Measurements from ENCODE around the gene AGBL4. TPM values are rescaled to one million over a fixed set of nuclear protein-coding genes. Genes with fewer than 3 reads are reported as not detected.
"Not testable (repeated sequence)": the region's sequence is repeated elsewhere in the genome, so short reads cannot be mapped to it uniquely, and the experiment has no call there.

The AGBL4 gene
- total and polyA plus RNA-seq, 9 of the 15 experiments (the other 6 are each of a cell fraction or from before 2014, with no cell fraction given): 0.11 TPM; not detected in 7

DNA sequence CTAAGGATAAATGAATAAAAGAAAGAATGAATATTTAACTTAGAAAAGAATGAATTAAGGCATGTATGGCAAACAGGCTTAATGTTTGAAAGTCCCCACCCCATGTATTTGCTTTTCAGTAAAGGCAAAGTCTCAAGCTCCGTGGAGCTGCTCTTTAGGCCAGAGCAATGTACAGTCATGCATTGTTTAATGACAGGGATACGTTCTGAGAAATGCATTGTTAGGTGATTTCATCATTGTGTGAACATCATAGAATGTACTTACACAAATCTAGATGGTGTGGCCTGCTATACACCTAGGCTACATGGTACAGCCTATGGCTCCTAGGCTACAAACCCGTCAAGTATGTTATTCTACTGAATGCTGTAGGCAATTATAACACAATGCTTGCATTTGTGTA lies 1500.2 kb downstream of the AGBL4 start:
- no peak overlapping the region for H3K9ac ChIP-seq (ENCODE audit: insufficient read depth in 1 of 2, low read depth in 2 of 2, low read length in 2 of 2)
- H4K20me1 ChIP-seq (replicated peaks; ENCODE audit: control insufficient read depth, insufficient read depth, low read length): no peaks in the 10 kb centered on the region; the same call in 1 of the 2 replicates
- CTCF ChIA-PET (ENCODE audit: low intra/inter-chr PET ratio): no interaction called here
- POLR2A ChIA-PET: no interaction called here
- in situ Hi-C loops (cut with MboI) (no loop called here), intact Hi-C loops (cut with micrococcal nuclease) (no loop called here)
- DNase-seq (ENCODE audit: extremely low read depth in 1 of 4, low spot score in 3 of 4) (no peak), ATAC-seq (no peak), FAIRE-seq (no peak)
- no peak overlapping the region for H2AFZ ChIP-seq (ENCODE audit: low read depth, low read length)
- no peaks in the 10 kb centered on the region for H3K79me2 ChIP-seq (ENCODE audit: control insufficient read depth, insufficient read depth, low read length)
- H3K4me3 ChIP-seq: no peak overlapping the region
- no peaks in the 10 kb centered on the region for H3K36me3 ChIP-seq (ENCODE audit: control insufficient read depth, insufficient read depth, low read length)
- no peaks in the 10 kb centered on the region for H3K4me1 ChIP-seq (replicated peaks in 1 of 2; ENCODE audit: control insufficient read depth in 2 of 2, insufficient read depth in 2 of 2, low read length in 2 of 2)
- no peak overlapping the region for H3K4me2 ChIP-seq (ENCODE audit: insufficient read depth, low read length)
- no peak for TF ChIP-seq THRAP3 (IDR thresholded peaks at IDR 0.05; ENCODE audit: borderline replicate concordance)
- TF ChIP-seq PTRF (tag; IDR thresholded peaks at IDR 0.05): no peak
- no peak overlapping the region for H3K27ac ChIP-seq (ENCODE audit: extremely low read depth, low read depth, low read length)
- H3K9me3 ChIP-seq (replicated peaks; ENCODE audit: control insufficient read depth, insufficient read depth, low read depth, low read length): no peaks in the 10 kb centered on the region
- no peaks in the 10 kb centered on the region for H3K9me1 ChIP-seq (ENCODE audit: control insufficient read depth, insufficient read depth, low read length)
- no TSS peak for BruUV-seq (replicated peaks)
- no peaks in the 10 kb centered on the region for H3K27me3 ChIP-seq (ENCODE audit: control insufficient read depth in 2 of 2, insufficient read depth in 2 of 2, low read length in 2 of 2)
- WGBS (ENCODE audit: insufficient coverage, low coverage, missing lambda C conversion rate): 2% methylated on average over 3 of the region's 3 CpGs

DNA sequence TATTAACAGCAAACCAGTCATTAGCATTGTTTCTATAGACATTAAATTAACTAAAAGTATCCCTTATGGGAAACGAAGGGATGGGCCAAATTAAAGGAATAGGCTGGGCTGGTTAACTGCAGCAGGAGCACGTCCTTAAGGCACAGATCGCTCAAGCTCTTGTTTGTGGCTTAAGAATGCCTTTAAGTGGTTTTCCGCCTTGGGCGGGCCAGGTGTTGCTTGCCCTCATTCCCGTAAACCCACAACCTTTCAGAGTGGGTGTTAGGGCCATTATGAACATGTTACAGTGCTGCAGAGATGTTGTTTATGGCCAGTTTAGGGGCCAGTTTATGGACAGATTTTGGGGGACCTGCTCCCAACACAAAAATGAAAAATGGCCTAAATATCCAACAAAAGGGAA lies 1503.9 kb downstream of the AGBL4 start:
- H4K20me1 ChIP-seq (replicated peaks; ENCODE audit: control insufficient read depth, insufficient read depth, low read length); POLR2A ChIA-PET; BruUV-seq (replicated peaks); H3K27me3 ChIP-seq (ENCODE audit: control insufficient read depth in 2 of 2, insufficient read depth in 2 of 2, low read length in 2 of 2); CTCF ChIA-PET (ENCODE audit: low intra/inter-chr PET ratio); H2AFZ ChIP-seq (ENCODE audit: low read depth, low read length); H3K9ac ChIP-seq (ENCODE audit: insufficient read depth in 1 of 2, low read depth in 2 of 2, low read length in 2 of 2); in situ Hi-C loops (cut with MboI); H3K4me1 ChIP-seq (replicated peaks in 1 of 2; ENCODE audit: control insufficient read depth in 2 of 2, insufficient read depth in 2 of 2, low read length in 2 of 2); H3K36me3 ChIP-seq (ENCODE audit: control insufficient read depth, insufficient read depth, low read length); H3K9me1 ChIP-seq (ENCODE audit: control insufficient read depth, insufficient read depth, low read length); H3K79me2 ChIP-seq (ENCODE audit: control insufficient read depth, insufficient read depth, low read length); FAIRE-seq; H3K4me2 ChIP-seq (ENCODE audit: insufficient read depth, low read length); H3K27ac ChIP-seq (ENCODE audit: extremely low read depth, low read depth, low read length); intact Hi-C loops (cut with micrococcal nuclease); DNase-seq (ENCODE audit: extremely low read depth in 1 of 4, low spot score in 3 of 4); H3K9me3 ChIP-seq (replicated peaks; ENCODE audit: control insufficient read depth, insufficient read depth, low read depth, low read length); ATAC-seq; H3K4me3 ChIP-seq: not testable (repeated sequence)
- 0% methylated on average over 5 of the region's 6 CpGs for WGBS (ENCODE audit: insufficient coverage, low coverage, missing lambda C conversion rate)
